Right atrium auricular region (tissue), 2 donors: ENCODE measurements around the gene STRN4. TPM values are rescaled to one million over a fixed set of nuclear protein-coding genes. Genes with fewer than 3 reads are reported as not detected.

ENCODE experiments used
- DNase-seq: peaks from one replicate; pipeline ENCODE4 v3.0.0-alpha.2; 2019; ENCODE audit warnings: low spot score
- H3K27ac ChIP-seq, 2 donors: fragments of 200-600 bp; sonication (generic); 1 replicate in 1 of 2; 2 replicates in 1 of 2; pipeline ENCODE4 v1.5.1; 2016 to 2019
- H3K27me3 ChIP-seq, 2 donors: fragments of 200-600 bp; sonication (generic); one replicate each; pipeline versions ENCODE4 v1.5.1 to v1.6.0; 2017 to 2019
- H3K36me3 ChIP-seq: fragments of 200-600 bp; sonication (generic); one replicate; pipeline ENCODE4 v1.5.1; 2016
- H3K4me1 ChIP-seq, 2 donors: fragments of 200-600 bp; sonication (generic); one replicate each; pipeline versions ENCODE4 v1.5.1 to v1.6.0; 2017 to 2019
- H3K4me3 ChIP-seq, 2 donors: fragments of 200-600 bp; sonication (generic); 1 replicate in 1 of 2; 2 replicates in 1 of 2; pipeline ENCODE4 v1.5.1; 2017 to 2019; ENCODE audit warnings: mild to moderate bottlenecking in 1 of 2, moderate library complexity in 1 of 2
- H3K9me3 ChIP-seq, 2 donors: fragments of 200-600 bp; sonication (generic); one replicate each; pipeline ENCODE4 v1.5.1; 2019
- CTCF ChIP-seq, 2 donors: fragments of 200-600 bp; sonication (generic); IDR thresholded peaks; one replicate each; pipeline ENCODE4 v1.5.1; 2019; ENCODE audit warnings: antibody characterized with exemption in 2 of 2
- total RNA-seq, 2 donors: library from RNA; depleted of rRNA; stranded (reverse); fragments of >200 nt; gene quantifications; one replicate each; pipeline ENCODE4 v1.1.0, GENCODE V29; 2016

Gene STRN4
- total RNA-seq, 2 donors from 2014 or later, result 46.6 to 65.4 TPM

DNA sequence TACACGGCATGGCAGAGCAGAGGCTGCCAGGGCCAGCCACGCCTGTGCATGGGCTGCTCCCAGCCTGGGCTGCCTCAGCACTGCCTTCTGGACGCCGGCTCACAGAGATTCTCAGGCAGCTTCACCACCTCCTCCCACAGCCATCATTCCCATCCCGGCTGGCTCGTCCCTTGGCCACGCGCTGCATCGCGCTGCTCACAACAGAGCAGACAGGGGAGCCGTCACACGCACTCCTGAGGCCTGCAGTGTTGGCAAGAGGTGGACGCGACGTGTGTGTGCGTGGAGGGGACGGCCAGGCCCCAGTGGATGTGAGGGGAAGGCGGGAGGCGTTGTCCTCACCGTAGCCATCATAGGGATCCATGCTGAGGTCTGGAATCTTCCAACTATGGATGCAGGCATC lies 21.8 kb downstream of the STRN4 start:
- DNase-seq, result no peak
- Histone ChIP-seq H3K4me3 (no peak overlapping the region), H3K36me3 (peaks cover 91% of the 10 kb centered on the region), H3K27ac (no peak overlapping the region), H3K9me3 (no peaks in the 10 kb centered on the region), H3K4me1 (peaks cover 0 to 33% of the 10 kb centered on the region in 2 donors), H3K27me3 (no peaks in the 10 kb centered on the region)
- TF ChIP-seq CTCF (IDR thresholded peaks at IDR 0.05), result no peak

- H3K4me3 ChIP-seq, result no peak overlapping the region
- no peak for TF ChIP-seq CTCF (IDR thresholded peaks at IDR 0.05)
- H3K4me1 ChIP-seq, result peaks cover 0 to 23% of the 10 kb centered on the region in 2 donors
- no peak overlapping the region for H3K27ac ChIP-seq
- no peak for DNase-seq
- H3K9me3 ChIP-seq, result no peaks in the 10 kb centered on the region
- peaks cover 81% of the 10 kb centered on the region for H3K36me3 ChIP-seq
- no peaks in the 10 kb centered on the region for H3K27me3 ChIP-seq
These were observed 22.8 kb downstream of the STRN4 start for GRCh38 chr19:46723471-46723870.

- no peak for TF ChIP-seq CTCF (IDR thresholded peaks at IDR 0.05)
- no peak overlapping the region for H3K27ac ChIP-seq
- H3K4me1 ChIP-seq, result peaks cover 0 to 20% of the 10 kb centered on the region in 2 donors
- peaks cover 77% of the 10 kb centered on the region for H3K36me3 ChIP-seq
- H3K27me3 ChIP-seq, result no peaks in the 10 kb centered on the region
- no peaks in the 10 kb centered on the region for H3K9me3 ChIP-seq
- no peak for DNase-seq
- no peak overlapping the region for H3K4me3 ChIP-seq
These were observed 23.2 kb downstream of the STRN4 start for GRCh38 chr19:46723023-46723461.

- peaks cover 72% of the 10 kb centered on the region for H3K36me3 ChIP-seq
These were observed 23.7 kb downstream of the STRN4 start for GRCh38 chr19:46722421-46723022.

DNA sequence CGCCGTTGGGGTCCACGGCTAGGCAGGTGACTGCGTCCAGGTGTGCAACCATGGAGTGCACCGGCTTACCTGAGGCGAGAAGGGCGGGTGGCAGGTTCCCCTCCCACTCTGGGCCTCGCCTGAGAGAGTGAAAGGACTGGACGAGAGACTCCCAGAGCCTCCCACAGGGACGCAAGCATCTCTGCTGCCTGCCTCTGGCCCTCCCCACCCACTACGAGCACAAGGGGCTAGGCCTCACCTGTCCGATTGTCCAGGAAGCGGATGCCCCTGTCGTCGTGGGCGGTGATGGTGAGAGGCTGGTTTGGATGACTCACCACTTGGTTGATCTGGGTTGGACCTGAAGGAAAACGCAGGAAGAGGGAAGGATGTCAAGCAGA lies 24.3 kb downstream of the STRN4 start:
- H3K9me3 ChIP-seq, result no peaks in the 10 kb centered on the region
- no peak overlapping the region for H3K4me3 ChIP-seq
- no peak for DNase-seq
- H3K27ac ChIP-seq, result no peak overlapping the region
- peaks cover 0 to 17% of the 10 kb centered on the region in 2 donors for H3K4me1 ChIP-seq
- no peak for TF ChIP-seq CTCF (IDR thresholded peaks at IDR 0.05)
- peaks cover 67% of the 10 kb centered on the region for H3K36me3 ChIP-seq
- H3K27me3 ChIP-seq, result no peaks in the 10 kb centered on the region

More at GRCh38 chr19:46722421-46723022, 23.7 kb downstream of the STRN4 start:
- Histone ChIP-seq H3K27ac (no peak overlapping the region), H3K4me1 (peaks cover 0 to 20% of the 10 kb centered on the region in 2 donors), H3K9me3 (no peaks in the 10 kb centered on the region), H3K27me3 (no peaks in the 10 kb centered on the region), H3K4me3 (no peak overlapping the region)
- TF ChIP-seq CTCF (IDR thresholded peaks at IDR 0.05), result no peak
- no peak for DNase-seq
